Activated CD4-positive, alpha-beta T cell treated with anti-CD3 and anti-CD28 coated beads, Interleukin-2, amount 50 U/mL, for 1 hour (primary cell): ENCODE results near the gene PRLH.
"Not testable (repeated sequence)": the region's sequence is repeated elsewhere in the genome, so short reads cannot be mapped to it uniquely, and the experiment has no call there.

Source experiments
- DNase-seq: peaks from one replicate; pipeline ENCODE4 v3.0.0-alpha.2; 2020

Gene PRLH

GRCh38 chr2:237602409-237602808 lies 36.0 kb downstream of the PRLH start:
- DNase-seq, result no peak

GRCh38 chr2:237603049-237603717 lies 36.8 kb downstream of the PRLH start:
- no peak for DNase-seq

GRCh38 chr2:237603718-237604362 lies 37.5 kb downstream of the PRLH start:
- DNase-seq, result peak; percentile 54

- no peak for DNase-seq
Observed at GRCh38 chr2:237604391-237604790, 38.0 kb downstream of the PRLH start.

GRCh38 chr2:237604960-237605359 lies 38.6 kb downstream of the PRLH start:
- DNase-seq, result no peak

GRCh38 chr2:237606522-237606921 lies 40.1 kb downstream of the PRLH start:
- DNase-seq, result not testable (repeated sequence)

- DNase-seq, result no peak
Observed at GRCh38 chr2:237612527-237613357, 46.4 kb downstream of the PRLH start.

- DNase-seq, result no peak
Observed at GRCh38 chr2:237613679-237614078, 47.3 kb downstream of the PRLH start.

GRCh38 chr2:237614151-237614720 lies 47.9 kb downstream of the PRLH start:
- DNase-seq, result no peak

GRCh38 chr2:237615631-237616249 lies 49.4 kb downstream of the PRLH start:
- DNase-seq, result no peak

- DNase-seq, result no peak
Observed at GRCh38 chr2:237616373-237616733, 50.0 kb downstream of the PRLH start.
